Hippocampal formation (tissue), 2 donors: ENCODE data around the gene AGK.

ENCODE experiments used
- DNase-seq, 2 donors: peaks; one replicate each; lab custom pipeline; 2025; lab: John Stamatoyannopoulos, UW

AGK gene

GRCh38 chr7:141586878-141587277 is 35.7 kb downstream of the AGK start:
- DNase-seq = no peak

GRCh38 chr7:141587304-141587703 is 36.1 kb downstream of the AGK start:
- DNase-seq = no peak

- no peak for DNase-seq
Measured at GRCh38 chr7:141588912-141589311, 37.7 kb downstream of the AGK start.

GRCh38 chr7:141590071-141590470 is 38.9 kb downstream of the AGK start:
- DNase-seq = no peak

DNA sequence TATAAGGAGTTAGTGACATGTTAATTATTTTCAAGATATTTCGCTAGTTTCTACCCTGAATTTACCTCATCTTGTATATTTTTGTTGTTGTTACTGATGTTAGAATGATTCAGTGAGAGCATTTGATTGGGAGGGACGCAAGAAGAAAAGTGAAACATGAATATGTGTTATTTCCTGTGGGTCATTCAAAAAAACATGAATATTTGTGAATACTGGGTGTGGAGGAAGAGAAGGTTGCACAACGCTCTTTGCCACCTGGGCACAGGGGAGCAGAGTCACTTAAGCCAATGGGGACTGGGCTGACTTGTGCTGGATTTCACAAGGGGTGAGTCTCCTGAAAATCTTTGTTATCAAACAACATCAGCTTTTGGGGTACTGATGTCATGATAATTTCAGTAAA is 39.5 kb downstream of the AGK start:
- DNase-seq = no peak

DNA sequence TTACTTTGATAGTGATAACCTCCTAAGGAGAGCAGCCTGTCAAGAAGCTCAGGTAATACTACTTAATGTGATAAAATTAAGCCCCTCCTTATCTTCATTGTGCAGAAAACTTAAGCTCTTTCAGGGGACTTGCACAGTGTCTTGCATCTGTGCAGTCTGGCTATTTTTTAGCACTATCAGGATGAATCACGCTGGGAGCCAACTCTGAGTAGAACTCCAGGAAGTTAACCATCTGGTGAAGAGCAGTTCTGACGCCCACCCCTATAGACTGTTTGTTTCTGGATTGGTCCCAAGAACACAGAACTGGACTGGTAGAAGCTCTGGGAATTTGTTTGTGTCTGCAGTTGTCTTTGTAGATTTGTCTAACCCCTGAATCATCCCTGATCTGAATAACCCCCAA is 41.9 kb downstream of the AGK start:
- DNase-seq = peak in 1 of 2 donors; percentile 24

DNA sequence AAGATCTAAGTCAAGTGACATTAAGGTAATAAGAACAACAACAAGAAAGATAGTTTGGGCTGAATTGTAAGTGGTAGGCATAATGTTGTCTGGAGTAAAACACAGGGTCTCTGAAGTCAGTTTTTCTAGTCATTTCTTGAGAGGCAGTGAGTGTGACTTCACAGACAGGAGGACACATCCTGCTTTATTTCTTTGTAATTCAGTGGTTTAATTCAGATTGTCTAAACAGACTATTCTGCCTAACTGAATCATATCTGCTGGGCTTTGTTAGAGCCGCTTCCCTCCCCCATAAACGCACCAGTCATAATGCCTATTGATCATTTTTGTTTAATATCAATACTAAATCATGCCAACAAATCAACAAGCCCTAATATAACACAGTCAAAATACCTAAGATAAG is 46.8 kb downstream of the AGK start:
- DNase-seq = no peak

DNA sequence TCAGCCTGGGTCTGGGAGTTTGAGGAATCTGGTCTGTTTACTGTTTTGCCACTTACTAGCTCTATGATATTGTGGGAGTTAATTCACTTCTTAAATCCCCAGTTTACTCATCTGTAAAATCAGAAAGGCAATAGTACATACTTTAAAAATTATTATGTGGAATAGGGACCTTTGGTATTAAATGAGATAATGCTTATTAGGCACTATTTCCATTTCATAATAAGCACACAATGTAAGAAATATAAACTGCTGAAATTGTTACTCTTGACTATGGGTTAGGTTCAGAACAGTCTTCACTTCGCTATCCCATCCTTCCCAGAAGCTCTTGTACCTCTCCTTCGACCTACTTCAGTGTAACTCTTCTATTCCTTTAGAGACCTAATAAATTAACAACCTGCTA is 47.2 kb downstream of the AGK start:
- no peak for DNase-seq

DNA sequence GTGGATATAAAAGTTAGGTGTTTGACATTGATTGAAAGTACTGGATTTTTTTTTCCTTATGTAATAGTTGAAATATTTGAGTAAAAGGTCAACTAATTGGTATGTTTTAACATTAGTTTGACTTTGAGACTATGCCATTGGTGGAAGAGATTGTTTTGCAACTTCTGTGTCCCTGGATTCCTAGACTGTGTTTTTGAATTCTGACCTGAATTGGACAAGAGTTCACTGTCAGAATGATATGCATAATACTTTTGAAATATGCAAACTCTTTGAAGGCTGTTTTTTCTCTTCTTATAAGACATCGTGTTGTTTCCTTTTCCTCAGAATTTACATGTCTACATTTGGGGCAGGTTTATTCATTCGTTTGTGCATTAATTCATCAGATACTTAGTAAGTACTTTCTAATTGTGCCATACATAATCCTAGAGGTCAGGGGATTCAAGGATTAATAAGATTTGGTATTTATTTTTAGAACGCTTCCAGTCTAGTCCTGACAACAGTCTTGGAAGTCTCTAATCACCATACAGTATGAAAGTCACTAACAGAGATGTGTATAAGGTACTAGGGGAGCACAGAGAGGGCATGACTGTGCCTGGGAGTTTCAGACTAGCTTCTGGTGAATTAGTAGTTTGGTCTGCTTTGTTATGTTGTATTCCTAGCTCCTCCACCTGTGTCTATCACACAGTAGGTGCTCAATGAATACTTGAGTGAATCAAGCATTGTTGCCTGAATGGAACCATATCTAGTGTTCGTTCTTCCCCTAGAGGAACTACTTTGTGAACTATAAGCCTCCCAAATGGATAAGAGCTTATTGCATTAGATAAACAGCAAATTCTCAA is 49.2 kb downstream of the AGK start:
- DNase-seq = no peak

- DNase-seq = no peak
Measured at GRCh38 chr7:141609576-141609975, 58.4 kb downstream of the AGK start.

- no peak for DNase-seq
Measured at GRCh38 chr7:141610671-141611070, 59.5 kb downstream of the AGK start.

DNA sequence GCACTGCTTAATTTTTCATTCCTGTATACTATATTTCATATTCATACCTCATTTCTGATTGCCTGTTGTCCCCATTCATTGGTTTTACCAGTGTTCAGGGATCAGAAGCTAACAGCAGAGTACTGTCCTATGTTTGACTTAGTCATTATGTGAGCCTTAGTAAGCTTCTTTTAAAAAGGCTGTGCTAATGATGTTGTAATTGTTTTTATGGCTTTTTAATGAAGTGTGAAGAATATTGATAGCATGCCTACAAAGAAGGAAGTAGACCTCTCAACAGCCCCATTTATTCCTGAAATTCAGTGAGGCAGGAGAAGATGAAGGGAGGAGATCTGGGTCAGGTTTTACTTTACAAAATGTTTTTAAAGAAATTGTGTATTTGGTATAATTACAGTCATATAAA is 61.7 kb downstream of the AGK start:
- no peak for DNase-seq

DNA sequence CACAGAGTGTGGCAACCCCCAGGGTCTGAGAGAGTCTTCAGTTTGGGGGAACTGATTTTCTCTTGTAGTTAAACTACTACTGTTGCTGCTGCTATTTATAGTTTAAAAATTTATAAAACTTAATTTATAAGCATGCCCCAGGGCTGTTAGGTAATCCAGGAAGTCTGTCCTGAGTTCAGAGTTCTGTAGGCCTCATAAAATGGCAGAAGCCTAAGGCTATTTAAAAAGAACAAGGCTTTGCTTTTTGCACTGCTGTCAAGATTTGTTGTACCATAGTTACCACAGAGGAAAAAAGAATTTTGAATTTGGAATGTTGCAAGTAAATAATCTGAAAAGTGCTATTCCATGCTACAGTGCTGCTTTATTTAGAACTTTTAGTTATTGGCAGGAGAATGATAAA is 66.1 kb downstream of the AGK start:
- DNase-seq = no peak

- no peak for DNase-seq
Measured at GRCh38 chr7:141619745-141620144, 68.5 kb downstream of the AGK start.

GRCh38 chr7:141624763-141625162 is 73.6 kb downstream of the AGK start:
- no peak for DNase-seq

- DNase-seq = no peak
Measured at GRCh38 chr7:141630621-141631020, 79.4 kb downstream of the AGK start.

DNA sequence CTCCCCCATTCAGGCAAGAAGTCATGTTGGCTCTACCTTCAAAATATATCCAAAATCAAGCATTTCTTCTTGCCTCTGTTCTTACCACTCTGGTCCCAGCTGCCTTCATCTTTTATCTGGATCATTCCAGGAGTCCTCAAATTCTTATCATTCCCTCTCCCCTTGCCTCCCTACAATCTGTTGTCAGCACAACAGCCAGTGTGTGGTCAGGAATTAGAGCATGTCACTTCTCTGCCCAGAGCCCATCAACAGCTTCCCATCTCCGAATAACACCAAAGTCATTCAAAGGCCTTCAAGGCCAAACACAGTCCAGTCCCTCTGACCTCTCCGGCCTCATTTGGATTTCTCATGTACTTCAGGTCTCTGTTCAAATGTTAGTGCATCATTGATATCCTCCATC is 80.3 kb downstream of the AGK start:
- DNase-seq = no peak

DNA sequence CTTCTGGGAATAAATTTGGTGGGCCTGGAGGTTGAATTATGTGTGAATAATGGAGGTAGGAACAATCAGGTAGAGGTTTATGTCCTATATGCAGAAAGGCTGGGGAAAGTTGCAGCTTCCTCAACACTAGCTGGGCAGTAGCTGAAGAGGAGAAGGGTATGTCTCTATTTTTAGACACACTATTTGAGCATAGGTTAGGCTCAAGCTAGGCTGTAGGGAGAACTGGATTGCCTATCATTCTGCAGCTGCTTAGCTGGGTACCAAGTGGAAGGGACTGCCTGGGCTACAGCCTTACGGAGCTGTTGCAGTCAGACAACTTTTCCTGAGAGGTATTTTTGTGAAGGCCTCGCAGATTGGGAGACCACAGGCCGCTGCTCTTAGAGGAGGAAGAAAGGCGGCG is 82.9 kb downstream of the AGK start:
- no peak for DNase-seq

DNA sequence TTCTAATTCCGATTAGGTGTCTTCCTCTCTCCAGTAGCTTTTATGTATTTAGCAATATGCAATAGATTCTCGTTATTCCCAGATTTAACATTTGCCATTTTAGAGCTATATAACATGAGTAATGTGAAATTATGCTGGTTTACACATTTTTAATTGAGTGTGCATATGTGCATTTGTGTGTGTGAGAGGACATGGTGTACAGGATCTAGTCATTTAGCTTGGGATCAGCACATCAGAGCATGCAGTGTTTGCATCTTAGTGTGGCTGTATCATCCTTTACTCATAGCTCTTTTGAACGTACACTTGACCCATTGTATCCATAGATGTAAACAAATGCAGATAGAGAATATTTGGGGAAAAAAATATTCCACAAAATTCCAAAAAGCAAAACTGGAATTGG is 84.8 kb downstream of the AGK start:
- no peak for DNase-seq

GRCh38 chr7:141640239-141640840 is 89.1 kb downstream of the AGK start:
- DNase-seq = no peak

DNA sequence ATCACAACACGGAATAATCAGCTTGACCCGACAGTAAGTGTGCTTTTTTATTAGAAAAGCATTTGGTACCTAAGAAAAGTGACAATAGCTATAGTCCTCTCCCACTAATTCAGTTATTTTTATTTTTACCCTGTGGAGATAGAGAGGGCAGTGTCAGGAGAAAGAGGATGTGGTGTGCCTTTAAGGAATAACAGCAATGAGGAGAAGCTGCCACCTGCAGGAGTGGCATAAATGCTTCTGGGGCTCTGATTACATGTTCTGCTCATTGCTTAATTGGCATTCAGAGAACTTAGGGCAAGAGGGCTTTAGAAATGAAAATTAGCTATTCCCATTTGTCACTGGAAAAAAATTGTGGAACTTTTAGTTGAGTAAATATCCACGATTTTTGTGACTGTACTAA is 90.7 kb downstream of the AGK start:
- DNase-seq = no peak

GRCh38 chr7:141645188-141645587 is 94.0 kb downstream of the AGK start:
- no peak for DNase-seq

DNA sequence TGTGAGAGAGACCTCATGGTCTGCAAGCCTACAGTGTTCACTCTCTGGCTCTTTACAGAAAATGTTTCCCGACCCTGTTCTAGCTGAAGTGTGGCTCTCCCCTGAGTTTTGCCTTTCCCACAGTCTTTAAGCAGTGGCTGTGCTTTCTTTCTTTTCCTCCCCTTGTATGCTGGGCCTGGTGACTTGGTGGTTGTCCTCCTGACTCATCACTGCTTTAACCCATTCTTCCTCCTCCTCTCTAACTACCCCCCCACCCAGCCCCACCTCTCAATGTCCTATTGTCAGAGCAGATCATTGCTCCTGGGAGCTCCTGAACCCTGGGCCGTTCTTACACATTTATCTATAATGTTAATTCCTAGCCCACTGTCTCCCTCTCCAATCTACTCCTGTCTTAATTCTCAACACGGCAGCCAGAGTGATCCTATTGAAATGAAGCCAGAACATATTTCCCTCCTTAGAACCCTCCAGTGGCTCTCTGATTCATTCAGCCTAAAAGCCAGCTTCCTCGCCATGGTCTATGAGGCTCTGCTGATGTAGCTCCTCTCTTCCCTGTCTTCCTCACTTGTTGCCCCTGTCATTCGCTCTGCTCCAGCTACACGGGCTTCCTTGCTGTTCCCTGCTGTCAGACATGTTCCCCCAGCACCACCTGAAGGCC is 95.7 kb downstream of the AGK start:
- no peak for DNase-seq
